GM13977 (cell line): Measurements from ENCODE around the gene TAF4.

Source experiments
- DNase-seq: peaks from one replicate; pipeline ENCODE4 v3.0.0; 2012; ENCODE audit warnings: low spot score
- CTCF ChIP-seq: IDR thresholded peaks from 2 replicates; pipeline ENCODE4 v1.5.1; 2012; ENCODE audit warnings: mild to moderate bottlenecking, control low read depth; ENCODE audit not compliant: insufficient read depth; ENCODE audit errors: extremely low read depth, missing control alignments
- in situ Hi-C: fragments of 300-500 bp; cut with MboI; formaldehyde crosslinking; loops from one replicate; pipeline ENCODE4 v1.12.0; 2022; ENCODE audit warnings: low sequenced_read_pairs, low pct_unique_long_range_greater_than_20kb, mixed read lengths, inconsistent platforms; ENCODE audit not compliant: unreplicated experiment

The TAF4 gene

GRCh38 chr20:62066339-62066982, 780 bp upstream of the TAF4 start:
- DNase-seq = peak; percentile 76
- TF ChIP-seq CTCF = no peak
- in situ Hi-C loops = no loop called here

DNA sequence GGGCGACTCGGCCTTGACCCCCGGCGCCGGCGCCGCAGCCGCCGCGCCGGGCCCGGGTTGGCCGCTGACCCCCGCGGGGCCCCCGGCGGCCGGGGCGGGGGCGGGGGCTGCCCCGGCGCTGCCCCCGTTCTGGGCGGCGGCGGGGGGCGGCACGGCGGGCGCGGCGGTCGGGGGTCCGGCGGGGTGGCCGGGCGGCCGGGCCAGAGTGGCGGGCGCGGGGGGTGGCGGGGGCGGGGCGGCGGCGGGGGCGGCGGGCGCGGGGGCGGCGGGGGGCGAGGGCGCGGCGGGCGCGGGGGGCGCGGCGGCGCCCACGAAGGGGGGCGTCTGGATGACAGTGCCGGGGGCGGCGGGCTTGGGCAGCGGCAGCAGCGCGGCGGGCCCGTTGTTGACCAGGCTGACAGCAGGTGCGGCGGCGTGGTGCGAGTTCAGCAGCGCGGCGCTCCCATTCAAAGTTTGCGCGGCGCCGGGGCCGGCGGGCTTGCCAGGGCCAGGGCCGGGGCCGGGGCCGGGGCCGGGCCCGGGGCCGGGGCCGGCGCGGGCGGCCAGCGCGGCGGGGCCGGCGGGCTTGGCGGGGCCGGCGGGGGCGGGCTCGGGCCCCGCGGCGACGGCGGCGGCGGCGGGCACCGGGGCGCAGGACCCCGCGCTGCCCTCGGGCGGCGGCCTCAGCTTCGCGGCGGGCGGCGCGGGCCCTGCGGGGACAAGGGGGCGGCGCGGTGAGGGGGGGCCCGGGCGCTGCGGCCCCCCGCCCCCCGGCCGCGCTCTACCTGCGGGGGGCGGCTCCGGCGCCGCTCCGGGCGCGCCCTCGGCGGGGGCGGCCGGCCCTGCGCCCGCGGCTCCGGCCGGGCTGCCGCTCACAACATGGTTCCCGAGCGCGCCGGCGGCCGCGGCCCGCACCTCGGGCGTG, 659 bp downstream of the TAF4 start:
- peak; percentile 74 for DNase-seq
- TF ChIP-seq CTCF = no peak
- in situ Hi-C loops = no loop called here

GRCh38 chr20:62063981-62064769, 1.5 kb downstream of the TAF4 start:
- TF ChIP-seq CTCF = no peak
- no peak for DNase-seq
- in situ Hi-C loops = no loop called here

DNA sequence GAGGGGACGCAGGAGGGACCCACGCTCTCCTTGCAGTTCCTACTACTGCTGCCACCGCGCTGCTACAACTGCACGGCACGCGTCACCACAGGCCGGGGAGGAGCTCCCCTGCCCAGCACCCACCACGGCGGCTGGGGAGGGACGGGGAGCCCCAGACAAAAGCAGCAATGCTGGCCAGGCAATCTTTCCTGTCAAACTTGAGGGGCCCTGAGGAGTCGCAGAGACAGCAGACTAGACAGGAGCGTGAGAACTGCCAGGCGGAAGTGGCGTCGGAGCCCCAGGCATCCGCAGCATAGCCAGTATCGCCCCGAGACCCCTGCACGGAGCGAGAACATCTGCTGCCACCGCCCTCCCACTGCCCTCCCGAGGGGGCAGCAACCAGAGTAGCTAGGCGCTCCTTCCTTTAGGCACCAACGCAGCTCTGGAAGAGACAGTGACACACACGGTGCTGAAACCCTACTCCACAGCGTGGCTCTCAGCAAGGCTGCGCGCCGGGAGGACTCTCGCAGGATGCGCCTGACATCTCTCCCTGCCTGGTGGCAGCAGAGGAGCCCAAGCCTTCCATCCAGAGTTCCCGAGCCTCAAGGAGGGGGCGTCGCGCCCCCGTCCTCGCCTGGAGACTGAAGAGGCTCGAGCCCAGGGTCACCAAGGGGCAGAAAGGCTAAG, 2.2 kb downstream of the TAF4 start:
- DNase-seq = no peak
- TF ChIP-seq CTCF = no peak
- in situ Hi-C loops = no loop called here

DNA sequence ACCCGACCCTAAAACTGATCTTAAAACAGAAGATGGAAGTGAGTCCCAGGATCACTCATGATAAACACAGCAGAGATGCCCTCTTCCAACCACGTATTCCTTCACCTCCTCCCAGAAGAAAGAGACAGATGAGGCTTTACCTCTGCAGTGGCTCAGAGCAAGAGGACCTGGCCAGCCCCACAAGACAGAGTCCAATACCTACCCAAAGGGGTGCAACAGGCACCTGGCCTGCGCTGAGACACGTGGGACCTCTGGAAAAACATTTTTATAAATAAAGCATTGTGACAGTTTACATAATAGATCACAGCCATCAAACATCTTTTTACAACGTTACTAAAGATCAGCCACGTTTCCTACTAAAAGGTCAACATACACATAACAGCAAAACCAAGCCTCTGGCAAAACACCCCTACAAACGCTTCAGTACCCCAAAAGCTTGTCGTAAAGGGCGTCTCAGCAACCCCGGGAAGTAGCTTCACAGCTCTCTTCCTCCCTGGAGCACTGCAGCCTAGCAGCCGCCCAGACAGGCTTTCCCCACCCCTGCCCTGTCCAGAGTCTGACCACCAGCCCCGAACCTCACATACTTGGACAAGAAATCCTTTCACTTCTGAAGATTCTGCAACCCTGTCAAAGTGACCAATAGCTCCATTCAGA, 2.9 kb downstream of the TAF4 start:
- in situ Hi-C loops = no loop called here
- TF ChIP-seq CTCF = no peak

More for the DNA sequence above, 2.9 kb downstream of the TAF4 start:
- DNase-seq = no peak
